Ovary (tissue), 3 donors: ENCODE results near the gene FGF10.

Source experiments
- CTCF ChIP-seq, 3 donors: fragments of 450-650 bp in 2 of 3; fragments of 200-600 bp in 1 of 3; IDR thresholded peaks; one replicate each; pipeline versions ENCODE4 v1.5.1 to v1.8.0; 2016 to 2022; ENCODE audit warnings: antibody characterized with exemption in 3 of 3, mild to moderate bottlenecking in 1 of 3
- POLR2A ChIP-seq: fragments of 450-650 bp; IDR thresholded peaks from one replicate; pipeline ENCODE4 v1.6.1; 2017; ENCODE audit warnings: antibody characterized with exemption, mild to moderate bottlenecking, moderate library complexity
- donor health status: DM: no; HTN: no; CAD: no.

- TF ChIP-seq POLR2A (no peak), CTCF (IDR thresholded peaks at IDR 0.05) (no peak)
These were observed 110.8 kb downstream of the FGF10 start for GRCh38 chr5:44278469-44278868.
